ENCODE results near the gene PRR14L.

- no peak for TF ChIP-seq EZH2phosphoT487 (IDR thresholded peaks at IDR 0.05; ENCODE audit: insufficient read depth, low read depth)
- no peak for TF ChIP-seq EZH2 (IDR thresholded peaks at IDR 0.05; ENCODE audit: insufficient read depth, poor library complexity, severe bottlenecking)
Measured at GRCh38 chr22:31730344-31730711, 19.6 kb downstream of the PRR14L start.

Data from GM23248 (cell line).